ENCODE results near the gene GSK3A.
A peak's percentile ranks its signal among the peaks of the same experiment; 100 is the strongest.

Gene GSK3A

GRCh38 chr19:42271861-42272534 lies 29.6 kb upstream of the GSK3A start:
- TF ChIP-seq CTCF (IDR thresholded peaks at IDR 0.05; ENCODE audit: low read depth, low read length), result no peak
- Histone ChIP-seq H3K4me1 (no peaks in the 10 kb centered on the region), H3K4me3 (ENCODE audit: low read depth, low read length) (no peak overlapping the region), H3K36me3 (peaks cover 43% of the 10 kb centered on the region), H3K9me3 (no peaks in the 10 kb centered on the region), H3K27me3 (no peaks in the 10 kb centered on the region)
- no peak for DNase-seq

- TF ChIP-seq CTCF (IDR thresholded peaks at IDR 0.05; ENCODE audit: low read depth, low read length), result no peak
- Histone ChIP-seq H3K27me3 (no peaks in the 10 kb centered on the region), H3K4me1 (no peaks in the 10 kb centered on the region), H3K36me3 (peaks cover 36% of the 10 kb centered on the region), H3K9me3 (no peaks in the 10 kb centered on the region), H3K4me3 (ENCODE audit: low read depth, low read length) (no peak overlapping the region)
- DNase-seq, result no peak
Measured at GRCh38 chr19:42271045-42271419, 28.6 kb upstream of the GSK3A start.

GRCh38 chr19:42270346-42271044 lies 28.1 kb upstream of the GSK3A start:
- Histone ChIP-seq H3K27me3 (no peaks in the 10 kb centered on the region), H3K4me1 (no peaks in the 10 kb centered on the region), H3K36me3 (peaks cover 36% of the 10 kb centered on the region), H3K4me3 (ENCODE audit: low read depth, low read length) (peak overlapping the region; percentile 86), H3K9me3 (no peaks in the 10 kb centered on the region)
- no peak for DNase-seq
- no peak for TF ChIP-seq CTCF (IDR thresholded peaks at IDR 0.05; ENCODE audit: low read depth, low read length)

GRCh38 chr19:42269478-42270345 lies 27.3 kb upstream of the GSK3A start:
- DNase-seq, result no peak
- TF ChIP-seq CTCF (IDR thresholded peaks at IDR 0.05; ENCODE audit: low read depth, low read length), result no peak
- no peaks in the 10 kb centered on the region for H3K9me3 ChIP-seq
- H3K4me1 ChIP-seq, result no peaks in the 10 kb centered on the region
- H3K4me3 ChIP-seq (ENCODE audit: low read depth, low read length), result peak overlapping the region; percentile 86
- no peaks in the 10 kb centered on the region for H3K27me3 ChIP-seq
- H3K36me3 ChIP-seq, result peaks cover 32% of the 10 kb centered on the region

DNA sequence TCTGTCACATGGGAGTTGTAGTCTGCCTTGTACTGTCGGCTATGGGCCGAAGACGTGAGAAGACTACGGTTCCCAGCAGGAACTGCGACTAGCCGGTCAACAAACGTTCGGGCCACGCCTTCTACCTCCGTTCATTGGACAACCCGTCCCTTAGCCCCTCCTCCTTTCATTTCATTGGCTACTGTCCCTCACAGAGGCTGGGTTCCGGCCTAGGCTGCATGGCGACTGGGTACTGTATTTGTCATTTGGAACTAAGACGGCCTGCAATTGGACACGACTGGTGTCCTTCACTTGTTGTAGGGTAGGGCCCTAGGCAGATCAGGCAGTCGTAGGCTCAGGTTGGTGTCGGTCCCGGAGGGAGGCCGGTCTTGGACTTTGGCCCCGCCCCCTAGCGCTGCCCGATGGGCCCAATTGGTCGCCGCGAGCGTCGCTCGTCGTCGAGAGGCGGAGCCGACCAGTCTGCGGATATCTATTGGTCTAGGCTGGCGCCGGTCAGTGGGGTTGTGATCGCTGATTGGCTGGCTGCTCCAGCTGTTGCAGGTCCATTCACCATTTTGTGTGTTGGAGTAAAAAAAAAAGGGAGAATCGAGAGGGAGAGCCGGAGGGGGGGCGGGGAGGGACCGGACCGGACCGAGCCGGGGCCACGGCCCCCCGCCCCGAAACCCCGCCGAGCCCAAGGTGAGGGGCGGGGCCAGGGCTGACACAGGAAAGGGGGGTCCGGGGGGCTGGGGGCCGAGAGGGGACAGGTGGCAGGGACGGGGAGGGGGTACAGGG lies 26.5 kb upstream of the GSK3A start, which contains the start of gene CIC:
TSS of gene CIC (plus strand) at position 549 of the 774 bp plus-strand sequence. CDS start 2,532 bp downstream, outside the sequence.
- DNase-seq, result peak; percentile 99
- Histone ChIP-seq H3K36me3 (peaks cover 24% of the 10 kb centered on the region), H3K27me3 (no peaks in the 10 kb centered on the region), H3K9me3 (no peaks in the 10 kb centered on the region), H3K4me3 (ENCODE audit: low read depth, low read length) (peak within 1 kb of the TSS; percentile 86), H3K4me1 (no peaks in the 10 kb centered on the region)
- TF ChIP-seq CTCF (IDR thresholded peaks at IDR 0.05; ENCODE audit: low read depth, low read length), result no peak
